A673 (cell line): Measurements from ENCODE around the gene SLC41A3.

Source experiments
- CTCF ChIP-seq: fragments of 300-800, 200-600 bp; sonication (generic); conservative IDR thresholded peaks from 2 replicates; pipeline ENCODE4 v1.5.1; 2017; ENCODE audit warnings: low read depth, mild to moderate bottlenecking, antibody characterized with exemption, low read length, moderate library complexity, mixed read lengths
- EZH2 ChIP-seq: fragments of 200-600 bp; sonication (generic); IDR thresholded peaks from 2 replicates; pipeline ENCODE4 v1.6.1; 2017; ENCODE audit warnings: borderline replicate concordance, low read depth, mild to moderate bottlenecking, mixed read lengths, antibody characterized with exemption, low read length; ENCODE audit not compliant: poor library complexity, severe bottlenecking

- no peak for TF ChIP-seq CTCF
- no peak for TF ChIP-seq EZH2
Measured at GRCh38 chr3:126111566-126112475, 27.9 kb upstream of the SLC41A3 start.
